HUES48 (cell line): ENCODE results near the gene LEMD2.

Source experiments
- H3K27ac ChIP-seq: one replicate; pipeline ENCODE4 v1.7.0; 2013; ENCODE audit warnings: low read depth, low read length, inconsistent platforms
- H3K27me3 ChIP-seq: 2 replicates; pipeline ENCODE4 v1.6.1; 2013; ENCODE audit warnings: mild to moderate bottlenecking, low read length; ENCODE audit not compliant: control insufficient read depth, insufficient read depth
- H3K36me3 ChIP-seq: 2 replicates; pipeline ENCODE4 v1.6.1; 2013; ENCODE audit warnings: low read length; ENCODE audit not compliant: control insufficient read depth, insufficient read depth
- H3K4me1 ChIP-seq: 2 replicates; pipeline ENCODE4 v1.6.1; 2013; ENCODE audit warnings: mild to moderate bottlenecking, low read length; ENCODE audit not compliant: control insufficient read depth, insufficient read depth
- H3K4me3 ChIP-seq: 2 replicates; pipeline ENCODE4 v1.5.1; 2013; ENCODE audit warnings: mild to moderate bottlenecking, low read depth, low read length
- H3K9ac ChIP-seq: 2 replicates; pipeline ENCODE4 v1.6.1; 2013; ENCODE audit warnings: mild to moderate bottlenecking, low read depth, low read length, moderate library complexity
- H3K9me3 ChIP-seq: 2 replicates; pipeline ENCODE4 v1.6.1; 2013; ENCODE audit warnings: low read length; ENCODE audit not compliant: control insufficient read depth, insufficient read depth

The LEMD2 gene

GRCh38 chr6:33828452-33828763 lies 39.5 kb upstream of the LEMD2 start:
- 0 out of 2 replicates have a peak, but pooled peaks cover 2% of the 10 kb centered on the region for H3K9me3 ChIP-seq
- no peak overlapping the region for H3K9ac ChIP-seq
- H3K4me1 ChIP-seq, result peaks cover 16% of the 10 kb centered on the region
- no peaks in the 10 kb centered on the region for H3K36me3 ChIP-seq
- H3K4me3 ChIP-seq, result no peak overlapping the region
- H3K27me3 ChIP-seq, result peaks cover 3% of the 10 kb centered on the region; the same call in 1 of the 2 replicates
- peak overlapping the region; percentile 89 for H3K27ac ChIP-seq

- no peak overlapping the region for H3K4me3 ChIP-seq
- H3K36me3 ChIP-seq, result no peaks in the 10 kb centered on the region
- H3K9ac ChIP-seq, result no peak overlapping the region
- peaks cover 3% of the 10 kb centered on the region; the same call in 1 of the 2 replicates for H3K27me3 ChIP-seq
- no peak overlapping the region for H3K27ac ChIP-seq
- no peaks in the 10 kb centered on the region for H3K9me3 ChIP-seq
- H3K4me1 ChIP-seq, result peaks cover 16% of the 10 kb centered on the region
Measured at GRCh38 chr6:33827546-33828451, 38.9 kb upstream of the LEMD2 start.

GRCh38 chr6:33826537-33826936 lies 37.6 kb upstream of the LEMD2 start:
- Histone ChIP-seq H3K4me1 (peaks cover 16% of the 10 kb centered on the region), H3K27me3 (peaks cover 3% of the 10 kb centered on the region; the same call in 1 of the 2 replicates), H3K27ac (no peak overlapping the region)

GRCh38 chr6:33824461-33825154 lies 35.7 kb upstream of the LEMD2 start:
- no peaks in the 10 kb centered on the region for H3K9me3 ChIP-seq
- no peak overlapping the region for H3K9ac ChIP-seq
- H3K4me1 ChIP-seq, result peaks cover 16% of the 10 kb centered on the region
- H3K27me3 ChIP-seq, result no peaks in the 10 kb centered on the region
- no peaks in the 10 kb centered on the region for H3K36me3 ChIP-seq
- no peak overlapping the region for H3K27ac ChIP-seq
- no peak overlapping the region for H3K4me3 ChIP-seq

More at GRCh38 chr6:33826537-33826936, 37.6 kb upstream of the LEMD2 start:
- no peak overlapping the region for H3K9ac ChIP-seq
- no peaks in the 10 kb centered on the region for H3K36me3 ChIP-seq
- no peak overlapping the region for H3K4me3 ChIP-seq
- no peaks in the 10 kb centered on the region for H3K9me3 ChIP-seq

DNA sequence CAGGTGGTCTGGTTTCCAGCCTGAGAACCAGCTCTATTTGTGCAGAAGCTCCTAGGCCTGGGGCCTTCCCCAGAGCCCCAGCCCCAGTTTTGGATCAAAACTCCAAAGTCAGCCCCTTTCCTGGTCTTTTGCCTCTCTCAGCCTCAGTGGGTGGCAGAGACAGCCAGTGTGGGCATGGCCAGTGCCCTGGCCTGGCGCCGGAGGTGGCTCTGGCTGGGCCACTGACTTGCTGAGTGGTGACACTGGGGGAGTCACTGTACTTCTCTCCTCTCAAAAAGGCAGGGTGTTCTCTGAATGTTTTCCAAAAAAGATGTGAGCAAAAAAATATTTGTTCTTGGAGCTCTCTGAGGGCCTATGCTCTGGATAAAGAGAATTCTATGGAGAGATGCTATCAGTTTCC lies 34.9 kb upstream of the LEMD2 start:
- Histone ChIP-seq H3K27me3 (no peaks in the 10 kb centered on the region), H3K27ac (no peak overlapping the region), H3K9ac (no peak overlapping the region), H3K4me3 (no peak overlapping the region), H3K4me1 (peaks cover 11% of the 10 kb centered on the region), H3K9me3 (no peaks in the 10 kb centered on the region), H3K36me3 (no peaks in the 10 kb centered on the region)

DNA sequence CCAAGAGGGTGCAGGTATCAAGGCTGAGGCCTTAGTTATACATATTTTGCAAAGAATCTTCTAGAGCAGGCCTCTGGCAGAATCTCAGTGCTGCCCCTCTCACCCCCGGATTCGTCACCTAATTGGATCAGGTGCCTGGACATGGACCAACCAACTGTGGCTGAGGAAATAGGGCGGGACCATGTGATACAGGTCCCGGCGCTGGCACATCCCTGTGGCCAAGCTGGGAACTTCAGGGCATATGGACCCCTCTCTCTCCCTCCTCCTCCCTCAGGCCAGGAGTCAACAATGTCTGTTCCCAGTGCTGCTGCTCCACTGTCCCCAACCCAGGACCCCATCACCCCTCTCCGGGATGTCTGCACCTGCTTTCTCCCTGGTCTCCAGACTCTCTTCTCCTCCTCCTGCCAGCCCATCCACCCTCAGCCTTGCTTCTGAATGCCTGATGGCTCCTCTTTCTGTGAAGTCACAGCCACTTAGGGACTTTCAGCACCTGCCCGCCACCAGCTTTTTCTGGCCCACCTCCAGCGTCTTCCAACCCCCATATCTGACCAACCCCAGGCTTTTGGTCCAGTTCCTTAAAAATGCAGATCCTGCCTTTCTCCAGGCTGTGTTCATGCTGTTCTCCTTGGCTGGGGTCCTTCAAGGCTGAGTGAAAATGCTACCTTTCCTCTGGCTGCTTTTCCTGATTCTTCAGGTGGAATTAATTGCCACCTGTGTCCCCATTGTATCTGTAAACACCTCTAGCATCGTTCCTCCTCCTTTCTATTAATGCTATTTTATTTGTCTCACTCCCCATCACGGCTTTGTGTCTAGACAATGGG lies 33.9 kb upstream of the LEMD2 start:
- Histone ChIP-seq H3K9ac (no peak overlapping the region), H3K36me3 (no peaks in the 10 kb centered on the region), H3K27me3 (no peaks in the 10 kb centered on the region), H3K4me3 (no peak overlapping the region), H3K9me3 (no peaks in the 10 kb centered on the region), H3K27ac (no peak overlapping the region), H3K4me1 (peaks cover under 1% of the 10 kb centered on the region; the same call in 1 of the 2 replicates)

- no peak overlapping the region for H3K9ac ChIP-seq
- H3K27ac ChIP-seq, result no peak overlapping the region
- no peaks in the 10 kb centered on the region for H3K36me3 ChIP-seq
- H3K27me3 ChIP-seq, result no peaks in the 10 kb centered on the region
- H3K9me3 ChIP-seq, result no peaks in the 10 kb centered on the region
- no peaks in the 10 kb centered on the region; the same call in 1 of the 2 replicates for H3K4me1 ChIP-seq
- no peak overlapping the region for H3K4me3 ChIP-seq
Measured at GRCh38 chr6:33820784-33821520, 32.0 kb upstream of the LEMD2 start.

GRCh38 chr6:33820243-33820642 lies 31.3 kb upstream of the LEMD2 start:
- Histone ChIP-seq H3K27ac (no peak overlapping the region), H3K4me1 (peaks cover 4% of the 10 kb centered on the region), H3K27me3 (no peaks in the 10 kb centered on the region), H3K9ac (no peak overlapping the region), H3K9me3 (no peaks in the 10 kb centered on the region), H3K4me3 (no peak overlapping the region), H3K36me3 (no peaks in the 10 kb centered on the region)

DNA sequence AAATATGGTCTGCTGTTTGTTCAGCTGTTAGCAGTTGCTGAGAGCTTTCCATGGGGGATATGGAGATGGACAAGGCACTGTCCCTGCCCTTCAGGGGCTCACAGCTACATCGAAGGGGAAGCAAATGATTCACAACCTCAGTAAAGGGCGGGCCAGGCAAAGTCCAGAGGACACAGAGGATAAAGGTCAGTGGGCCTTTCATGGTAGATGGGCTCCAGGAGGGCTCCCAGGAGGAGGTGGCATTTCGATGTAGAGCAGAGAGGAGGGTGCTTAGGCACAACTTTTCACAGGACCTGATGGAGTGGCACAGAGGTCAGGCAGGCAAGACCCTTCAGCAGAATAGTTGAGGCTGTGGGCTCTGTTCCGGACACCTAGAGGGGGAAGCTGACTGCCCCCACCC lies 30.1 kb upstream of the LEMD2 start:
- H3K4me1 ChIP-seq, result peaks cover 7% of the 10 kb centered on the region
- H3K9me3 ChIP-seq, result no peaks in the 10 kb centered on the region
- no peaks in the 10 kb centered on the region for H3K27me3 ChIP-seq
- no peaks in the 10 kb centered on the region for H3K36me3 ChIP-seq
- H3K27ac ChIP-seq, result no peak overlapping the region
- no peak overlapping the region for H3K9ac ChIP-seq
- H3K4me3 ChIP-seq, result no peak overlapping the region

DNA sequence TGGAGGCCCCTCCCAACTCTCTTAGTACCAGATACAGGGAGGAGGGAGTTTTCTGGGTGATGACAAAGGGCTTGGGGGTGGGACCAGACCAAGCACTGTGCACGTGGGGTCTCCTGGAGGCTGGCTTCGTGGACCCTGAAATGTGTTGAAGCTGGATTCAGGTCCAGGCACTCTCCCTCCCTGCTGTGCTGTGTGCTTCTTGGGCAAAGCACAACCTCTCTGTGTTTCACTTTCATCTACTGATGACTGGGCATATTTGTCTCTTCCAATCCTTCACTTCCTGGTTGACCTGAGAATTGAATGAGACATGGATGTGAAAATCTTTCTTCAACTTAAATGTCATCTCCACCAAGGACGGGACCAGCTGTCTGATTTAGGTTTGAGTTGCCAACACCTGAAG lies 29.4 kb upstream of the LEMD2 start:
- no peaks in the 10 kb centered on the region for H3K36me3 ChIP-seq
- H3K4me3 ChIP-seq, result no peak overlapping the region
- H3K27ac ChIP-seq, result no peak overlapping the region
- no peaks in the 10 kb centered on the region for H3K9me3 ChIP-seq
- H3K4me1 ChIP-seq, result peaks cover 14% of the 10 kb centered on the region
- no peaks in the 10 kb centered on the region for H3K27me3 ChIP-seq
- no peak overlapping the region for H3K9ac ChIP-seq
